ENCODE measurements around the gene GPRIN2.

- no peak for TF ChIP-seq POLR2AphosphoS5 (IDR thresholded peaks at IDR 0.05)
- no peak for TF ChIP-seq MXI1 (conservative IDR thresholded peaks at IDR 0.05; ENCODE audit: poor library complexity, severe bottlenecking)
- no peak for TF ChIP-seq EP300 (conservative IDR thresholded peaks at IDR 0.05; ENCODE audit: poor library complexity, severe bottlenecking)
Measured at GRCh38 chr10:46558392-46559185, 2.1 kb upstream of the GPRIN2 start.

Data from neural cell (in vitro differentiated cells).